DMS79 treated with DMSO at 0.1 percent for 48 hours (cell line): ENCODE results near the gene CTSZ.
"Not testable (repeated sequence)": the region's sequence is repeated elsewhere in the genome, so short reads cannot be mapped to it uniquely, and the experiment has no call there.

Experiments used
- DNase-seq: peaks from one replicate; lab custom pipeline; 2025; lab: John Stamatoyannopoulos, UW

CTSZ gene

GRCh38 chr20:58978351-58979190, 28.5 kb downstream of the CTSZ start:
- no peak for DNase-seq

DNA sequence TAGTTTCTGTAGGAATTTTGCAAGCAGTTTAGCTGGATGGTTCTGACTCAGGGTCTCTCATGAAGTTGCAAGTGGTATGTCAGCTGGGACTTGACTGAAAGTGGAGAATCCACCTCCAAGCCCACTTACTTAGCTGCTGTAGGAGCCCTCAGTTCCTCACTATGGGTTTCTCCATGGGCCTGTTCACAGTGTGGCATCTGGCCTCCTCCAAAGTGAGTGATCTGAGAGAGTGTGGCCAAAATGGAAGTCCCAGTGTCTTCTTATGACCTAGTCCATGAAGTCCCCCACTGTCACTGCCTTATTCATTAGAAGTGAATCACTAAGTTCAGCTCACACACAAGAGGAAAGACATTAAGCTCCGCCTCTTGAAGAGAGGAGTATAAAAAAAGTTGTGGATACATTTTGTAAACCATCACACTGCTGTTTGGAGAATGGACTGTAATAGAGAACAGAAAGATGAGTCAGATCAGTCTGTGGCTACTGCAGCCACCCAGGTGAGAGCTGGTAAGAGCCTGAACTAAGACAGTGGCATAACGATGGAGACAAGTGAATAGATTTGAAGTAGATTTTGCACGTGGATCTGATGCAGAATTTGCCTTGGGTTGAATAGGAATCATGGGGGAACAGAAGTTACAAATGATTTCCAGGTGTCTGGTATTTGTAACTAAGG, 30.9 kb downstream of the CTSZ start:
- no peak for DNase-seq

GRCh38 chr20:58975353-58975752, 31.7 kb downstream of the CTSZ start:
- no peak for DNase-seq

DNA sequence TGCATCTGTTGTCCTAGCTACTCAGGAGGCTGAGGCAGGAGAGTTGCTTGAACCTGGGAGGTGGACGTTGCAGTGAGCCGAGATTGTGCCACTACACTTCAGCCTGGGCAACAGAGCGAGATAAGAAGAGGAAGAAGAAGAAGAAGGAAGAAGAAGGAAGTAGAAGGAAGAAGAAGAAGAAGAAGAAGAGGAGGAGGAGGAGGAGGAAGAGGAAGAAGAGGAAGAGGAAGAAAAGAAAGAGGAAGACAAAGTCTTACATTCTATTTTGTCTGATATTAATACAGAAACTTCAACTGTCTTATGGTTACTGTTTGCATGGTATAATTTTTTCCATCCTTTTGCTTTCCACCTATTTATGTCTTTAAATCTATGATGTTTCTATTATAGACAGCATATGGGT, 33.2 kb downstream of the CTSZ start:
- DNase-seq = no peak

DNA sequence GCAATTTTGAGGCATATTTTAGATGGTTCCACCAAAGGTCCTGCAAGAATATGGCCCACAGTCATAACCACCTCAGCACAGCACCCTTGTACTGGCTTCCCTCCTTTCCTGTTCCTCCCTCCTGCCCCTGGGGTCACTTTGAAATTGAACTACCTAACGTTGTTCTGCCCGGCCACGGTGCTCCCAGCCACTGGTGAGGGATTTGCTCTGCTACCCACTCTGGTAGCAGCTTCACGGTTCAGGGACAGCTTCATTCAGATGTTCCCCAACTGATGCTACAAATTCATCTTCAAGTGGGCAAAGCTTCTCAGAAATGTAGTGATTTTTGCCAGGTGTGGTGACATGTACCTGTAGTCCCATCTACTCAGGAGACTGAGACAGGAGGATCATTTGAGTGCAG, 33.9 kb downstream of the CTSZ start:
- no peak for DNase-seq

DNA sequence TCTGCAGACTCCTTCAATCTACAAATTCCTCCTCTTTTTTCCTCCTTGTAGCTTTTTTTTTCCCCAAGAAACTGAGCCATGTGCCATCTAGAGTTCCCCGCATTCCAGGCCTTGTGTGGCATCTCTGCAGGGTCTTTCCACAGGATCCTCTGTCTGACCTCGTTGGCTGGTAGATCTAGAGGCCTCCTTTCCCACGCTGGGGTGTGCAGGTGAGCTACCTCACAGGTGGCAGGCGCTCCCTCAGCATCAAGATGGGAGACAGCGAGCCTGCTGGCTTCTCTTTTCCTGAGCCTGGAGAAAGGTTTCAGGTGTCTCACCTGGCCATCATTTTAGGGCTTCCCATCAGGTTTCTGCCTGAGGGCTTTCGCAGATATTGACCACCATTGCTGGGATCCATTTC, 35.6 kb downstream of the CTSZ start:
- no peak for DNase-seq

DNA sequence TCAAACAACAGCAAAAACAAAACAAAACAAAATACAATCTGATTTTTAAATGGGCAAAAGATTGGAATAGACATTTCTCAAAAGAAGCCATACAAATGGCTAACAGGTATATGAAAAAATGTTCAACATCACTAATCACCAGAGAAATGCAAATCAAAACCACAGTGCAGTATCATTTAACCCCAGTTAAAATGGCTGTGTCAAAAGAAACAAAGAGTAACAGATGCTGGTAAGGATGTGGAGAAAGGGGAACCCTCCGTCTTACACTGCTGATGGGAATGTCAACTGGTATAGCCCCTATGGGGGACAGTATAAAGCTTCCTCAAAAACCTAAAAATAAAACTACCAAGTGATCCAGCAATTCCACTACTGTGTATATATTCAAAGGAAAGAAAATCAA, 36.9 kb downstream of the CTSZ start:
- DNase-seq = no peak

- no peak for DNase-seq
Observed at GRCh38 chr20:58969439-58969838, 37.6 kb downstream of the CTSZ start.

GRCh38 chr20:58967652-58968429, 39.2 kb downstream of the CTSZ start:
- no peak for DNase-seq

DNA sequence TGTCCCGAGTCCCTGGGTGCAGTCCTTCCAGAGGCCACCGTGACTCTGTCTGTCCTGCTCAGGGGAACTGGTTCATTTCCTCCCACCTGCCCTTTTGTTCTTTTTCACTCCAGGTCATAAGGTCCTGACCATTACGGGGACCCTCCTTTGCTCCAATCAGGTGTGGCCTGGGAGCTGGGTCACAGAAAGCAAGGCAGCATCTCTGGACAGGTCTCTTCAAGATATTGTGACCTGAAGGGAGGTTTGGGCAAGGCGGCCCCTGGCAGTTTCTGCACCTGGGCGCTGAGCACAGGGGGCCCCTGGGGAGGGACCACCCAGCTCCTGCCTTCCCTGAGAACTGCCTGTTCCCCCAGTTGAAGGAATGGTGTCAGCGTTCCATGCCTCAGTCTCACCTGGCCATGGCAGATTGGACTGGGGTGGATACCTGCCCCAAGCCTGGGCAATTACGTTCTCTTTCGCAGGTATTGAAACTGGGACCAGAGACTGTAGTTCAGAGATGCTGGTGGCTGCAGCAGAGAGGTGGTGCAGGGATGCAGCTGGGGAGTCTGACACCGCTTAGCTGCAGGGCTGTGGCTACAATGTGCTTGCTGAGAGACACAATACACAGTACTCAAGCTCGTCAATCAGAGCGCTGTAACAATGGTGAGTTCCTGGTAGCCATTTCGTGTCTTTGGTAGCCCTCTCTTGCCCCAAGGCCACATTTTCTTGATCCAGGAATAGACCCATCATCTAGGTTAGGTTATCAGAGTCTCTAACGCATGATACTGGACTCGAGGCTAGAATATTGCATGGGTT, 41.6 kb downstream of the CTSZ start:
- no peak for DNase-seq

DNA sequence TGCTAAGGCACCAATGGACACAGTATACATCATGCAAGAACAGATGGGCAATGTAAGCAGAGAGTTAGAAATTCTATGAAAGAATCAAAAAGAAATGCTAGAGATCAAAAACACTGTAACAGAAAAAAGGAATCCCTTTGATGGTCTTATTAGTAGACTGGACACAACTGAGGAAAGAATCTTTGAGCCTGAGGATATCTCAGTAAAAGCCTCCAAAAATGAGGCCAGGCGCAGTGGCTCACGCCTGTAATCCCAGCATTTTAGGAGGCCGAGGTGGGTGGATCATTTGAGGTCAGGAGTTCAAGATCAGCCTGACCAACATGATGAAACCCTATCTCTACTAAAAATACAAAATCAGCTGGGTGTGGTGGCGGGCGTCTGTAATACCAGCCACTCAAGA, 43.1 kb downstream of the CTSZ start:
- DNase-seq = not testable (repeated sequence)

DNA sequence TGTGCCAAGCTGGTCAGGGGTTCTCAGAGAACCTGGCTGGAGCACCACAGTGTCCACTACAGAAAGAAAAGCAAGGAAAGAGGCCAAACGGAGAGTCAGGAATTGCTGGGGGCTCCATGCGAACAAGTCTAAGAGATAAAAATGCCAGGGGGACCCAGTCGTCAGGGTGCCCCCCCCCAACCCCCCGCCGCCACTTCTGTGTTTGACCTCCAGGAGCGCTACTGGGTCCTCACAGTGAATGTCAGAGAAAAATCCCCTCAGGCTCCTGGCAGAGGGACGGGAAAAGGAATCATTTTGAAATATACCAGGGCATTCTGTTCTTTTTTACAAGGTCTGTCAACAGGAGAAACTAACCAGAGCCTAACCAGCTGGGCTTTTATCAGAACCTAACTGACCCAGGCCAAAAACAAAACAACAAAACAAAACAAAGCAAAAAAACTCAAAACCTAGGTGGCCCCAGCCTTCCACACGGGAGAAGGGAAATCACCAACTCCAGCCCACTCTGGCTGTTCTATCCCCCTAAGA, 43.9 kb downstream of the CTSZ start:
- DNase-seq = no peak

DNA sequence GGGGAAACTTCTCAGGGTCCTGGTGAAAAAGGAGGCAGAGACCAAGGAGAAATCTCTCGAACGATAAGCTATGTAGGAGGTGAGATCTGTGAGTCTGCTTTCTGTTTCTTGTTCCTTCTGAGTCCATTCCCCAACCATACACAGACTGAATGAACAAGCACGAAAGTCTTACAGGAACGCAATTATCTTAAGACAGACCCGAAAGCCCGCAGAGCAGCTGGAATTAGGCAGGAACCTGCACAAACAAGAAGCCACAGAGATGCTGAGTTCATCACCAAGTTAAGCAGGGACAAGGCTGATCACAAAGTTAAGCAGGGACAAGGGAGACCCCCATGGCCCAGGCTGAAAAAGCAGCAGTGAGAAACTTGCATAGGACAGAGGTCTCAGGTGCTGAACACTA, 47.4 kb downstream of the CTSZ start:
- DNase-seq = no peak

DNA sequence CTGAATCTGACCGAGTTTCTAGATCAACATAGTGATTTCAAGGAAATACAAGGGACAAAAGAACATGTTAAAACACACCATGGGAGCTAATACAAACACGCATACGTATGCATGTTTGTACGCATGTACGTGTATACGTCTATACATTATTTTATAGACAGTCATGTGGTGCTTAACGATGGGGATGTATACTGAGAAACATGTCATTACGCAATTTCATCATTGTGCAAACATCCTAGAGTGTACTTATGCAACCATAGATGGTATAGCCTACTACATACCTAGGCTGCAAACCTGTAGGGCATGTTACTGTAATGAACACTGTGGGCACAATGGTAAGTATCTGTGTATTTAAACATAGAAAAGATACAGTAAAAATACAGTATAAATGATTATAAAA, 51.0 kb downstream of the CTSZ start:
- DNase-seq = no peak

- DNase-seq = no peak
Observed at GRCh38 chr20:58953050-58953449, 54.0 kb downstream of the CTSZ start.

DNA sequence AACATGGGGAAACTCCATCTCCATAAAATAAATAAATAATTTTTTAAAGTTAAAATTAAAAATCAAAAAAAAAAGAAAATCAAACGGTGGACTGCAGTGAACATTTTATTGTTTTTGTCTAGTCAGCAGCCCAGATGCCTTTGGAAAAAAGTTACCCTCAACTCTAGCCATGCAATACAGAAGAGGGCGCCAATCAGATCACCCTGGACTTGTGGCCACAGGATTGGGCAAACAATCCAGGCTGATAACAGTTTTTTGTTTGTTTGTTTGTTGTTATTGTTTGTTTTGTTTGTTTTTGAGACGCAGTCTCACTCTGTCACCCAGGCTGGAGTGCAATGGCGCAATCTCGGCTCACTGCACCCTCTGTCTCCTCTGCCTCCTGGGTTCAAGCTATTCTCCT, 56.5 kb downstream of the CTSZ start:
- DNase-seq = no peak

DNA sequence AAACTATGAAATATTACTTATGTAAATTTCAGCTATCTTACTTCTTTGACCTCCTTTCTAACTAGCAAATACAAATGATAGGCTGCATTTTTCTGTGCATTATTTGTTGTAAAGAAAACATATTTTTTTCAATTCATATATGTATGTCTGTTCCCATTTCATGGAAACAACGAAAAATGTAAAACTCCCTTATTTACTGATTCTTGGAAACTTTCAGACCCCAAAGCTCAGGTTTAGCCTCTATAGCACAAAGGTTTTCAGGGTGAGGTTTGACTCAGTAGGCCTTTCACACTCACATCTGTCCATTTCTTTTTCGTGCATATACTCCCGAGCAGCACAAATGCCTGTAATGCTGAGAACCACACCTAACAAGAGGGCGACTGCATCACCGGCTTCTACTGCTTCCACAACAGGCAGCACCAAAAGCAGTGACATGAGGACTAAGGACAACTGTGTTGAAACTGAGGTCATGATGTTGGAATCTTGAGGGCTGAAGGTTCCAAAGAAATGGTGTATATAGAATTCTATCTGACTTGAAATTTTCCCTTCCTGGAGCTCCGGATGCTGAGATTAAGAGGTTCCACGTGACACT, 59.2 kb downstream of the CTSZ start:
- DNase-seq = not testable (repeated sequence)

- DNase-seq = no peak
Observed at GRCh38 chr20:58945965-58946631, 61.0 kb downstream of the CTSZ start.
